IMR-90 (cell line): ENCODE measurements around the gene SLC35F3. TPM values are rescaled to one million over a fixed set of nuclear protein-coding genes. Genes with fewer than 3 reads are reported as not detected.

Source experiments
- ATAC-seq: fragments of 200-7000 bp; cut with Tn5 transposase; 2 replicates; pipeline ENCODE4 v1.9.1; 2020; ENCODE audit warnings: low read depth, mild to moderate bottlenecking, moderate library complexity
- BruUV-seq: library from RNA; stranded (reverse); fragments of 400-500 nt; replicated peaks from 2 replicates; lab custom pipeline; 2021; lab: Mats Ljungman, UMichigan
- CTCF ChIA-PET: fragments of 300-600 bp; formaldehyde crosslinking; extraction: SDS; loops from one replicate; lab custom pipeline; 2021; ENCODE audit warnings: antibody characterized with exemption; lab: Yijun Ruan, JAX
- POLR2A ChIA-PET: fragments of 300-600 bp; sonication (Branson Sonifier 250); formaldehyde crosslinking; loops from one replicate; lab custom pipeline; 2022; ENCODE audit warnings: antibody characterized with exemption; ENCODE audit not compliant: unreplicated experiment; lab: Charles Lee
- DNase-seq: peaks from one replicate; pipeline ENCODE4 v3.0.0; 2013
- H2AFZ ChIP-seq: replicated peaks from 2 replicates; pipeline ENCODE3; 2013; ENCODE audit warnings: low read length, mild to moderate bottlenecking; ENCODE audit not compliant: poor library complexity
- H2AK5ac ChIP-seq: 2 replicates; pipeline ENCODE4 v1.6.1; 2013; ENCODE audit warnings: low read depth, low read length, inconsistent platforms
- H2AK9ac ChIP-seq: replicated peaks from 2 replicates; pipeline ENCODE3; 2013; ENCODE audit warnings: mild to moderate bottlenecking, low read depth, low read length, moderate library complexity; ENCODE audit not compliant: poor library complexity
- H2BK120ac ChIP-seq: 2 replicates; pipeline ENCODE4 v1.6.1; 2013; ENCODE audit warnings: low read depth, low read length, inconsistent platforms
- H2BK15ac ChIP-seq: 3 replicates; pipeline ENCODE4 v1.6.1; 2013; ENCODE audit warnings: low read depth, low read length, inconsistent platforms
- H2BK20ac ChIP-seq: 2 replicates; pipeline ENCODE4 v1.6.1; 2013; ENCODE audit warnings: low read depth, mild to moderate bottlenecking, inconsistent platforms, low read length, moderate library complexity
- H2BK5ac ChIP-seq: 2 replicates; pipeline ENCODE4 v1.6.1; 2013; ENCODE audit warnings: mild to moderate bottlenecking, low read depth, low read length, inconsistent platforms; ENCODE audit not compliant: poor library complexity, severe bottlenecking
- H3K14ac ChIP-seq: replicated peaks from 2 replicates; pipeline ENCODE4 v1.6.1; 2013; ENCODE audit warnings: low read depth, low read length, inconsistent platforms
- H3K18ac ChIP-seq: 2 replicates; pipeline ENCODE4 v1.6.1; 2013; ENCODE audit warnings: low read depth, low read length, control low read depth
- H3K23ac ChIP-seq: 2 replicates; pipeline ENCODE4 v1.6.1; 2013; ENCODE audit warnings: low read depth, low read length, inconsistent platforms
- H3K27ac ChIP-seq: 2 replicates; pipeline ENCODE4 v1.5.1; 2013; ENCODE audit warnings: mild to moderate bottlenecking, control low read depth, low read length; ENCODE audit not compliant: insufficient read depth
- H3K27me3 ChIP-seq: 2 replicates; pipeline ENCODE4 v1.6.1; 2013; ENCODE audit warnings: low read length; ENCODE audit not compliant: control insufficient read depth, insufficient read depth
- H3K36me3 ChIP-seq: 2 replicates; pipeline ENCODE4 v1.6.1; 2013; ENCODE audit warnings: low read length, mixed read lengths; ENCODE audit not compliant: control insufficient read depth, insufficient read depth
- H3K4ac ChIP-seq: 2 replicates; pipeline ENCODE4 v1.6.1; 2013; ENCODE audit warnings: low read depth, low read length, inconsistent platforms
- H3K4me1 ChIP-seq: 2 replicates; pipeline ENCODE4 v1.6.1; 2013; ENCODE audit warnings: low read length, mixed read lengths; ENCODE audit not compliant: control insufficient read depth, insufficient read depth
- H3K4me2 ChIP-seq: 2 replicates; pipeline ENCODE4 v1.6.1; 2013; ENCODE audit warnings: low read depth, mild to moderate bottlenecking, control low read depth, low read length, moderate library complexity
- H3K4me3 ChIP-seq: 2 replicates; pipeline ENCODE4 v1.5.1; 2013; ENCODE audit warnings: low read depth, mild to moderate bottlenecking, control low read depth, low read length, moderate library complexity; ENCODE audit not compliant: insufficient read depth
- H3K56ac ChIP-seq: 2 replicates; pipeline ENCODE4 v1.6.1; 2013; ENCODE audit warnings: low read length, inconsistent platforms; ENCODE audit not compliant: insufficient read depth; ENCODE audit errors: extremely low read depth
- H3K79me1 ChIP-seq, 2 experiments: 2 replicates each; pipeline ENCODE4 v1.6.1; 2013; ENCODE audit warnings: low read length in 2 of 2, inconsistent platforms in 1 of 2, low read depth in 1 of 2
- H3K9ac ChIP-seq: 2 replicates; pipeline ENCODE4 v1.6.1; 2013; ENCODE audit warnings: low read depth, low read length, control low read depth
- H3K9me1 ChIP-seq: 2 replicates; pipeline ENCODE4 v1.6.1; 2013; ENCODE audit warnings: low read length, inconsistent platforms; ENCODE audit not compliant: insufficient read depth
- H3K9me3 ChIP-seq: 2 replicates; pipeline ENCODE4 v1.6.1; 2013; ENCODE audit warnings: low read length; ENCODE audit not compliant: control insufficient read depth, insufficient read depth
- H4K20me1 ChIP-seq: 2 replicates; pipeline ENCODE4 v1.6.1; 2013; ENCODE audit warnings: low read length, inconsistent platforms; ENCODE audit not compliant: insufficient read depth
- H4K5ac ChIP-seq: 2 replicates; pipeline ENCODE4 v1.6.1; 2013; ENCODE audit warnings: mild to moderate bottlenecking, low read depth, low read length, control low read depth
- H4K8ac ChIP-seq, 2 experiments: 2 replicates each; pipeline ENCODE4 v1.6.1; 2013; ENCODE audit warnings: low read depth in 2 of 2, low read length in 2 of 2, control low read depth in 1 of 2, inconsistent platforms in 1 of 2
- H4K91ac ChIP-seq: 2 replicates; pipeline ENCODE4 v1.6.1; 2013; ENCODE audit warnings: low read depth, low read length, inconsistent platforms; ENCODE audit not compliant: insufficient read depth
- BHLHE40 ChIP-seq: fragments of 150-350 bp; IDR thresholded peaks from 2 replicates; pipeline ENCODE4 v1.6.1; 2016; ENCODE audit warnings: mild to moderate bottlenecking, low read depth, low read length
- CEBPB ChIP-seq: IDR thresholded peaks from 2 replicates; pipeline ENCODE4 v1.6.1; 2012; ENCODE audit warnings: low read depth, low read length, improper control_type of control experiment
- CTCF ChIP-seq: conservative IDR thresholded peaks from 2 replicates; pipeline ENCODE4 v1.5.1; 2012; ENCODE audit warnings: mild to moderate bottlenecking, low read depth, low read length, improper control_type of control experiment
- FOS ChIP-seq: fragments of 150-350 bp; IDR thresholded peaks from 2 replicates; pipeline ENCODE4 v1.6.1; 2016; ENCODE audit warnings: low read depth, low read length
- MAZ ChIP-seq: IDR thresholded peaks from 2 replicates; pipeline ENCODE4 v1.6.1; 2012; ENCODE audit warnings: low read depth, mild to moderate bottlenecking, low read length, improper control_type of control experiment, moderate library complexity, borderline replicate concordance
- MXI1 ChIP-seq: IDR thresholded peaks from 2 replicates; pipeline ENCODE4 v1.6.1; 2012; ENCODE audit warnings: low read depth, mild to moderate bottlenecking, low read length, moderate library complexity, borderline replicate concordance
- RAD21 ChIP-seq: IDR thresholded peaks from 2 replicates; pipeline ENCODE4 v1.6.1; 2012; ENCODE audit warnings: low read length, improper control_type of control experiment
- RCOR1 ChIP-seq: IDR thresholded peaks from 2 replicates; pipeline ENCODE4 v1.6.1; 2012; ENCODE audit warnings: mild to moderate bottlenecking, low read length, improper control_type of control experiment; ENCODE audit not compliant: insufficient replicate concordance
- WGBS, 2 experiments: methylation state at CpG; one replicate each; pipeline versions ENCODE4 v1.1.5 to v1.1.7; 2013; ENCODE audit warnings: missing lambda C conversion rate in 2 of 2; ENCODE audit not compliant: insufficient read length in 1 of 2; ENCODE audit errors: extremely low coverage in 2 of 2; 5-methylcytosine and 5-hydroxymethylcytosine counted together
- dilution Hi-C: fragments of 300-500 bp; cut with HindIII; formaldehyde crosslinking; loops from one replicate; pipeline ENCODE4 v1.14.3; 2018; ENCODE audit warnings: low sequenced_read_pairs; ENCODE audit not compliant: unreplicated experiment
- in situ Hi-C: fragments of 300-500 bp; cut with MboI; formaldehyde crosslinking; loops from 3 replicates; pipeline ENCODE4 v1.14.3; 2019; ENCODE audit warnings: low sequenced_read_pairs, inconsistent platforms, mixed read lengths
- intact Hi-C: fragments of 100-400 bp; cut with micrococcal nuclease; formaldehyde crosslinking; loops from 2 replicates; pipeline ENCODE4 v1.10.0; 2022
- polyA plus RNA-seq, 3 experiments: library from polyadenylated mRNA; depleted of rRNA; stranded (reverse); fragments of >200 nt; gene quantifications; 2 replicates each; pipeline ENCODE4 v1.2.3, GENCODE V29; 2012; ENCODE audit warnings: low replicate concordance in 1 of 3
- total RNA-seq: library from RNA; depleted of rRNA; stranded (reverse); fragments of >200 nt; gene quantifications from 2 replicates; pipeline ENCODE4 v1.2.3, GENCODE V29; 2012
- TF ChIP-seq, protein P1 (sequence below): fragments of 150-350 bp; IDR thresholded peaks from 2 replicates; pipeline ENCODE4 v1.6.1; 2017; ENCODE audit warnings: mild to moderate bottlenecking, antibody characterized with exemption, low read length, low read depth

The SLC35F3 gene
- total and polyA plus RNA-seq, 2 of the 4 experiments (the other 2 are of a cell fraction), result under 0.01 to 0.17 TPM

GRCh38 chr1:234072793-234073192, 168.3 kb downstream of the SLC35F3 start:
- no peak overlapping the region for H3K9ac ChIP-seq
- H4K91ac ChIP-seq, result no peak overlapping the region
- DNase-seq (no peak), ATAC-seq (no peak)
- no peaks in the 10 kb centered on the region; the same call in 1 of the 2 replicates for H3K9me3 ChIP-seq
- dilution Hi-C loops (no loop called here), in situ Hi-C loops (no loop called here), intact Hi-C loops (no loop called here)
- H3K56ac ChIP-seq, result no peak overlapping the region
- peaks cover 3% of the 10 kb centered on the region; the same call in 1 of the 2 replicates for H3K9me1 ChIP-seq
- no peak overlapping the region for H3K23ac ChIP-seq
- H3K18ac ChIP-seq, result no peak overlapping the region
- POLR2A ChIA-PET, result no interaction called here
- no peak overlapping the region for H3K14ac ChIP-seq
- no peak overlapping the region for H2AK9ac ChIP-seq
- H2AFZ ChIP-seq, result peak overlapping the region; percentile 11
- H2BK20ac ChIP-seq, result no peak overlapping the region
- no peaks in the 10 kb centered on the region for H3K4me1 ChIP-seq
- H3K4ac ChIP-seq, result no peak overlapping the region
- H3K4me2 ChIP-seq, result no peak overlapping the region
- no peak overlapping the region for H3K4me3 ChIP-seq
- H2BK120ac ChIP-seq, result no peak overlapping the region
- H4K20me1 ChIP-seq, result no peaks in the 10 kb centered on the region
- no peaks in the 10 kb centered on the region for H3K27me3 ChIP-seq
- no CpG with 5 or more reads among the region's 3 CpGs for WGBS, 2 experiments
- H2AK5ac ChIP-seq, result no peak overlapping the region
- H2BK15ac ChIP-seq, result no peak overlapping the region
- H4K8ac ChIP-seq, result no peak overlapping the region
- no peak overlapping the region for H4K5ac ChIP-seq
- H3K27ac ChIP-seq, result no peak overlapping the region
- BruUV-seq, result no TSS peak
- no peaks in the 10 kb centered on the region for H3K36me3 ChIP-seq
- no peaks in the 10 kb centered on the region for H3K79me1 ChIP-seq
- CTCF ChIA-PET, result no interaction called here
- H2BK5ac ChIP-seq, result no peak overlapping the region
- TF ChIP-seq BHLHE40 (no peak), CTCF (no peak), MXI1 (no peak), RAD21 (no peak), RCOR1 (no peak), FOS (no peak), CEBPB (no peak), MAZ (no peak)
- TF ChIP-seq, protein P1, sequence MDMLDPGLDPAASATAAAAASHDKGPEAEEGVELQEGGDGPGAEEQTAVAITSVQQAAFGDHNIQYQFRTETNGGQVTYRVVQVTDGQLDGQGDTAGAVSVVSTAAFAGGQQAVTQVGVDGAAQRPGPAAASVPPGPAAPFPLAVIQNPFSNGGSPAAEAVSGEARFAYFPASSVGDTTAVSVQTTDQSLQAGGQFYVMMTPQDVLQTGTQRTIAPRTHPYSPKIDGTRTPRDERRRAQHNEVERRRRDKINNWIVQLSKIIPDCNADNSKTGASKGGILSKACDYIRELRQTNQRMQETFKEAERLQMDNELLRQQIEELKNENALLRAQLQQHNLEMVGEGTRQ, result no peak
